ENCODE measurements around the gene KCNK4. TPM values are rescaled to one million over a fixed set of nuclear protein-coding genes. Genes with fewer than 3 reads are reported as not detected.

The KCNK4 gene
- polyA plus RNA-seq, 1 donor from 2014 or later, result 1.0 TPM

DNA sequence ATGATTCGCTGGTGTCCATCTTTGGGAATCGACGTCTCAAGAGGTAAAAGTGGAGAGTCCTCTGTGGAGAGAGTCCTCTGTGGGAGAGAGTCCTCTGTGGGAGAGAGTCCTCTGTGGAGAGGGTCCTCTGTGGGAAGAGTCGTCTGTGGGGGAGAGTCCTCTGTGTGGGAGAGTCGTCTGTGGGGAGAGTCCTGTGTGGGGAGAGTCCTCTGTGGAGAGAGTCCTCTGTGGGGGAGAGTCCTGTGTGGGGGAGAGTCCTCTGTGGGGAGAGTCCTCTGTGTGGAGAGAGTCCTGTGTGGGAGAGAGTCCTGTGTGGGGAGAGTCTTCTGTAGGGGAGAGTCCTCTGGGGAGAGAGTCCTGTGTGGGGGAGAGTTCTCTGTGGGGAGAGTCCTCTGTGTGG is 29.9 kb downstream of the KCNK4 start:
- H3K79me2 ChIP-seq (replicated peaks; ENCODE audit: insufficient read depth, low read length), result peaks cover 13% of the 10 kb centered on the region
- H3K4me2 ChIP-seq (ENCODE audit: low read length), result no peak overlapping the region
- no peaks in the 10 kb centered on the region for H3K36me3 ChIP-seq (ENCODE audit: insufficient read depth, low read length)
- no peaks in the 10 kb centered on the region for H3K9me3 ChIP-seq (ENCODE audit: low read length)
- H3K4me3 ChIP-seq (ENCODE audit: low read length), result no peak overlapping the region
- H3K9me2 ChIP-seq (ENCODE audit: insufficient read depth, low read length), result no peaks in the 10 kb centered on the region
- TF ChIP-seq, protein P1, sequence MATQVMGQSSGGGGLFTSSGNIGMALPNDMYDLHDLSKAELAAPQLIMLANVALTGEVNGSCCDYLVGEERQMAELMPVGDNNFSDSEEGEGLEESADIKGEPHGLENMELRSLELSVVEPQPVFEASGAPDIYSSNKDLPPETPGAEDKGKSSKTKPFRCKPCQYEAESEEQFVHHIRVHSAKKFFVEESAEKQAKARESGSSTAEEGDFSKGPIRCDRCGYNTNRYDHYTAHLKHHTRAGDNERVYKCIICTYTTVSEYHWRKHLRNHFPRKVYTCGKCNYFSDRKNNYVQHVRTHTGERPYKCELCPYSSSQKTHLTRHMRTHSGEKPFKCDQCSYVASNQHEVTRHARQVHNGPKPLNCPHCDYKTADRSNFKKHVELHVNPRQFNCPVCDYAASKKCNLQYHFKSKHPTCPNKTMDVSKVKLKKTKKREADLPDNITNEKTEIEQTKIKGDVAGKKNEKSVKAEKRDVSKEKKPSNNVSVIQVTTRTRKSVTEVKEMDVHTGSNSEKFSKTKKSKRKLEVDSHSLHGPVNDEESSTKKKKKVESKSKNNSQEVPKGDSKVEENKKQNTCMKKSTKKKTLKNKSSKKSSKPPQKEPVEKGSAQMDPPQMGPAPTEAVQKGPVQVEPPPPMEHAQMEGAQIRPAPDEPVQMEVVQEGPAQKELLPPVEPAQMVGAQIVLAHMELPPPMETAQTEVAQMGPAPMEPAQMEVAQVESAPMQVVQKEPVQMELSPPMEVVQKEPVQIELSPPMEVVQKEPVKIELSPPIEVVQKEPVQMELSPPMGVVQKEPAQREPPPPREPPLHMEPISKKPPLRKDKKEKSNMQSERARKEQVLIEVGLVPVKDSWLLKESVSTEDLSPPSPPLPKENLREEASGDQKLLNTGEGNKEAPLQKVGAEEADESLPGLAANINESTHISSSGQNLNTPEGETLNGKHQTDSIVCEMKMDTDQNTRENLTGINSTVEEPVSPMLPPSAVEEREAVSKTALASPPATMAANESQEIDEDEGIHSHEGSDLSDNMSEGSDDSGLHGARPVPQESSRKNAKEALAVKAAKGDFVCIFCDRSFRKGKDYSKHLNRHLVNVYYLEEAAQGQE (IDR thresholded peaks at IDR 0.05; ENCODE audit: borderline replicate concordance), result no peak
- TF ChIP-seq MXI1 (conservative IDR thresholded peaks at IDR 0.05; ENCODE audit: poor library complexity, severe bottlenecking) (no peak), EZH2 (IDR thresholded peaks at IDR 0.05; ENCODE audit: borderline replicate concordance, insufficient read depth, low read length, poor library complexity, severe bottlenecking) (no peak), TAF1 (IDR thresholded peaks at IDR 0.05; ENCODE audit: low read depth) (no peak), POLR2AphosphoS5 (IDR thresholded peaks at IDR 0.05) (no peak)
- TF ChIP-seq, protein P2, sequence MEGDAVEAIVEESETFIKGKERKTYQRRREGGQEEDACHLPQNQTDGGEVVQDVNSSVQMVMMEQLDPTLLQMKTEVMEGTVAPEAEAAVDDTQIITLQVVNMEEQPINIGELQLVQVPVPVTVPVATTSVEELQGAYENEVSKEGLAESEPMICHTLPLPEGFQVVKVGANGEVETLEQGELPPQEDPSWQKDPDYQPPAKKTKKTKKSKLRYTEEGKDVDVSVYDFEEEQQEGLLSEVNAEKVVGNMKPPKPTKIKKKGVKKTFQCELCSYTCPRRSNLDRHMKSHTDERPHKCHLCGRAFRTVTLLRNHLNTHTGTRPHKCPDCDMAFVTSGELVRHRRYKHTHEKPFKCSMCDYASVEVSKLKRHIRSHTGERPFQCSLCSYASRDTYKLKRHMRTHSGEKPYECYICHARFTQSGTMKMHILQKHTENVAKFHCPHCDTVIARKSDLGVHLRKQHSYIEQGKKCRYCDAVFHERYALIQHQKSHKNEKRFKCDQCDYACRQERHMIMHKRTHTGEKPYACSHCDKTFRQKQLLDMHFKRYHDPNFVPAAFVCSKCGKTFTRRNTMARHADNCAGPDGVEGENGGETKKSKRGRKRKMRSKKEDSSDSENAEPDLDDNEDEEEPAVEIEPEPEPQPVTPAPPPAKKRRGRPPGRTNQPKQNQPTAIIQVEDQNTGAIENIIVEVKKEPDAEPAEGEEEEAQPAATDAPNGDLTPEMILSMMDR (IDR thresholded peaks at IDR 0.05; ENCODE audit: poor library complexity, severe bottlenecking), result no peak
- no peak overlapping the region for H3K27ac ChIP-seq (ENCODE audit: low read length)
- no peak overlapping the region for H2AFZ ChIP-seq (ENCODE audit: low read depth, low read length)
- H3K9ac ChIP-seq (ENCODE audit: low read length), result no peak overlapping the region
- H3F3A ChIP-seq (ENCODE audit: insufficient read depth, low read length, poor library complexity, severe bottlenecking), result no peaks in the 10 kb centered on the region
- H4K20me1 ChIP-seq (ENCODE audit: insufficient read depth), result no peaks in the 10 kb centered on the region
- H3K27me3 ChIP-seq (ENCODE audit: insufficient read depth, low read depth, low read length), result no peaks in the 10 kb centered on the region

DNA sequence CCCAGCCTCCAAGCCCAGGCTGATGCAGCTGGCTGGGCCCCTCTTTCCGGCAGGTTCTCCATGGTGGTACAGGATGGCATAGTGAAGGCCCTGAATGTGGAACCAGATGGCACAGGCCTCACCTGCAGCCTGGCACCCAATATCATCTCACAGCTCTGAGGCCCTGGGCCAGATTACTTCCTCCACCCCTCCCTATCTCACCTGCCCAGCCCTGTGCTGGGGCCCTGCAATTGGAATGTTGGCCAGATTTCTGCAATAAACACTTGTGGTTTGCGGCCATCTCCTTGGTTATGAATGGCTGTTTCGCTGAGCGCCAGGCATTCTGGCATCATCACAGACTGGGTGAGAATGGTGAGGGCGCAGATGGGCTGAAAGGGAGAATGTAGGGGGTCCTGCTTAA is 30.4 kb downstream of the KCNK4 start:
- no peak overlapping the region for H3K4me2 ChIP-seq (ENCODE audit: low read length)
- no peaks in the 10 kb centered on the region for H3K9me3 ChIP-seq (ENCODE audit: low read length)
- peaks cover 13% of the 10 kb centered on the region for H3K79me2 ChIP-seq (replicated peaks; ENCODE audit: insufficient read depth, low read length)
- H3F3A ChIP-seq (ENCODE audit: insufficient read depth, low read length, poor library complexity, severe bottlenecking), result no peaks in the 10 kb centered on the region
- no peaks in the 10 kb centered on the region for H3K36me3 ChIP-seq (ENCODE audit: insufficient read depth, low read length)
- no peaks in the 10 kb centered on the region for H3K9me2 ChIP-seq (ENCODE audit: insufficient read depth, low read length)
- H2AFZ ChIP-seq (ENCODE audit: low read depth, low read length), result no peak overlapping the region
- H3K9ac ChIP-seq (ENCODE audit: low read length), result no peak overlapping the region
- no peaks in the 10 kb centered on the region for H3K27me3 ChIP-seq (ENCODE audit: insufficient read depth, low read depth, low read length)
- H4K20me1 ChIP-seq (ENCODE audit: insufficient read depth), result no peaks in the 10 kb centered on the region
- TF ChIP-seq, protein P2 (IDR thresholded peaks at IDR 0.05; ENCODE audit: poor library complexity, severe bottlenecking), result no peak
- TF ChIP-seq EZH2 (IDR thresholded peaks at IDR 0.05; ENCODE audit: borderline replicate concordance, insufficient read depth, low read length, poor library complexity, severe bottlenecking), result no peak
- no peak for TF ChIP-seq SMC3 (conservative IDR thresholded peaks at IDR 0.05; ENCODE audit: poor library complexity)
- TF ChIP-seq MXI1 (conservative IDR thresholded peaks at IDR 0.05; ENCODE audit: poor library complexity, severe bottlenecking), result no peak
- TF ChIP-seq EP300 (conservative IDR thresholded peaks at IDR 0.05; ENCODE audit: poor library complexity, severe bottlenecking), result no peak
- TF ChIP-seq POLR2AphosphoS5 (IDR thresholded peaks at IDR 0.05), result no peak
- TF ChIP-seq, protein P1 (IDR thresholded peaks at IDR 0.05; ENCODE audit: borderline replicate concordance), result no peak
- no peak for TF ChIP-seq RAD21 (conservative IDR thresholded peaks at IDR 0.05)
- TF ChIP-seq TAF1 (IDR thresholded peaks at IDR 0.05; ENCODE audit: low read depth), result no peak
- no peak overlapping the region for H3K27ac ChIP-seq (ENCODE audit: low read length)
- H3K4me3 ChIP-seq (ENCODE audit: low read length), result no peak overlapping the region

Data from neural cell (in vitro differentiated cells).